ENCODE measurements around the gene TAGLN3.

TAGLN3 gene

DNA sequence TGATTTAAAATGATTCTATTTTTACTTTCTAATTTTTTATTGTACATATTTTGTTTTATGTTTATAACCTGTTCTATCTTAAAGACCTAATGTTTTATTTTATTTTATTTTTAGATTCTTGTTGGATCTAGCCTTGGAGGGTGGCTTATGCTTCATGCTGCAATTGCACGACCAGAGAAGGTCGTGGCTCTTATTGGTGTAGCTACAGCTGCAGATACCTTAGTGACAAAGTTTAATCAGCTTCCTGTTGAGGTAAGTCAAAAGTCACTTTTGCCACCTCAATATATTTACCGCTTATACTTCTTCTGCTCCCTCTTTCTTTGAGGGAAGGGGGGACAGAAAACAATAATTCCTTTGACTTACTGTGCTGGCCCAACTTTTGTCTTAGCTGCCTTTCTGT, 11.9 kb upstream of the TAGLN3 start:
- FAIRE-seq (no peak), DNase-seq (ENCODE audit: insufficient read length, low spot score) (no peak)
- no peak for TF ChIP-seq POLR2A (IDR thresholded peaks at IDR 0.05; ENCODE audit: low read depth, low read length)

- DNase-seq (ENCODE audit: insufficient read length, low spot score) = no peak
- no peak for TF ChIP-seq POLR2A (IDR thresholded peaks at IDR 0.05; ENCODE audit: low read depth, low read length)
- peak; percentile 99 for FAIRE-seq
Observed at GRCh38 chr3:111989061-111989678, 9.6 kb upstream of the TAGLN3 start.

DNA sequence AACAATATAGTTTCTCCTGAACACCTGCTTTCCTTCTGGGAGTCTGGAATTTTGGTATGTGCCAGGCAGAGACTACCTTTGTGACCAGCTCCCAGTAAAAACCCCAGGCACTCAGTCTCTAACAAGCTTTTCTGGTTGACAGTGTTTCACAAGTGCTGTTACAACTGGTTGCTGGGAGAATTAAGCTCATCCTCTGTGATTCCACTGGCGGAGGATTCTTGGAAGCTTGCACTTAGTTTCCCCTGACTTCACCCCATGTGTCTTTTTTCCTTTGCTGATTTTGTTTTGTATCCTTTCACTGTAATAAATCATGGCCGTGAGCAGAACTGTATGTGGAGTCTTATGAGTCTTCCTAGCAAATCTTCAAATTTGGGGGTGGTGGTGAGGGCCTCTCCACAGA, 5.7 kb upstream of the TAGLN3 start:
- no peak for DNase-seq (ENCODE audit: insufficient read length, low spot score)
- no peak for TF ChIP-seq POLR2A (IDR thresholded peaks at IDR 0.05; ENCODE audit: low read depth, low read length)
- no peak for FAIRE-seq

GRCh38 chr3:111999484-112000324, 982 bp downstream of the TAGLN3 start:
- DNase-seq (ENCODE audit: insufficient read length, low spot score) (no peak), FAIRE-seq (no peak)
- TF ChIP-seq POLR2A (IDR thresholded peaks at IDR 0.05; ENCODE audit: low read depth, low read length) = no peak

DNA sequence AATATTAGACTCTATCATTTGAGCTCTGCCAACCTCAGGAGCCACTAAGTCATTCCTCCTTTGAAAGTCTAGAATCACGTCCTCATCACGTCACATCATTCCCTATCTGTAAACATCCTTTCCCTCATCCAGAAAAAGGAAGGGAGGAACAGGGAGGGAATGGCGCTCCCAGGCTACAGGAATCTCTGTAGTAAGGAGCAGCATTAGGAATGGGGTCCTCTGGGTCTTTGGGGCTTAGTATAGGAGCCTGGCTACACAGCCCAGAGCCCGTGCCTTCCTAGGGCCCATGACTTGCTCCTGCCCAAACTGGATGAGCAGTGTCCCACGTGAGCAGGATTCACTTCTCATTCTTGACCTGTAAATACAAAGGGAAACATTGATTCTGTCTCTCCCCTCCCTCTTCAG, 1.6 kb downstream of the TAGLN3 start:
- DNase-seq (ENCODE audit: insufficient read length, low spot score) (no peak), FAIRE-seq (no peak)
- TF ChIP-seq POLR2A (IDR thresholded peaks at IDR 0.05; ENCODE audit: low read depth, low read length) = no peak

DNA sequence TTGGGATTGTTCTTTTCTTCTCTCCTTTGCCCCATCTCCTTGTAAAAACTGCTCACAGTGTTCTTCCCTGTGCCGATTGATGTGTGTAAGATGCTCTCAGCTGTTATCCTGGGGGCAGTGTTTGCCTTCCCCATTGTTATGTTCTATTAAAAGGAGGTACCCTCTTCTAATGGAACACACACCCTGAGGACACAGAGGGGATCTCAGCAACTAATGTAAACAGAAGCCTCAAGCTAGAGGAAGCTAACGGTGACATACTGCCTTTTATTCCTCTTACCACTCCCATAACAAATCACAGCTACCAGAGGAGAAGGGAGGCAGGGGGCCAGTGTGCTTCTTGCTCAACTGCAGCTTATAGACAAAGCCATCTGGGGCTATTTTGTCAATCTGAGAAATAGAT, 2.2 kb downstream of the TAGLN3 start:
- FAIRE-seq = no peak

GRCh38 chr3:112001526-112001925, 2.8 kb downstream of the TAGLN3 start:
- TF ChIP-seq POLR2A (IDR thresholded peaks at IDR 0.05; ENCODE audit: low read depth, low read length) = no peak
- no peak for FAIRE-seq
- no peak for DNase-seq (ENCODE audit: insufficient read length, low spot score)

More for the DNA sequence above, 2.2 kb downstream of the TAGLN3 start:
- no peak for TF ChIP-seq POLR2A (IDR thresholded peaks at IDR 0.05; ENCODE audit: low read depth, low read length)
- DNase-seq (ENCODE audit: insufficient read length, low spot score) = no peak

- DNase-seq (ENCODE audit: insufficient read length, low spot score) (peak; percentile 35), FAIRE-seq (peak; percentile 87)
- TF ChIP-seq POLR2A (IDR thresholded peaks at IDR 0.05; ENCODE audit: low read depth, low read length) = no peak
Observed at GRCh38 chr3:112002096-112002971, 3.6 kb downstream of the TAGLN3 start.

- FAIRE-seq = no peak
- no peak for TF ChIP-seq POLR2A (IDR thresholded peaks at IDR 0.05; ENCODE audit: low read depth, low read length)
- DNase-seq (ENCODE audit: insufficient read length, low spot score) = no peak
Observed at GRCh38 chr3:112003321-112004080, 4.8 kb downstream of the TAGLN3 start.

GRCh38 chr3:112004187-112004586, 5.5 kb downstream of the TAGLN3 start:
- TF ChIP-seq POLR2A (IDR thresholded peaks at IDR 0.05; ENCODE audit: low read depth, low read length) = no peak
- no peak for FAIRE-seq
- no peak for DNase-seq (ENCODE audit: insufficient read length, low spot score)

- no peak for DNase-seq (ENCODE audit: insufficient read length, low spot score)
- TF ChIP-seq POLR2A (IDR thresholded peaks at IDR 0.05; ENCODE audit: low read depth, low read length) = no peak
- no peak for FAIRE-seq
Observed at GRCh38 chr3:112004669-112005068, 5.9 kb downstream of the TAGLN3 start.

GRCh38 chr3:112005091-112005672, 6.5 kb downstream of the TAGLN3 start:
- no peak for TF ChIP-seq POLR2A (IDR thresholded peaks at IDR 0.05; ENCODE audit: low read depth, low read length)
- DNase-seq (ENCODE audit: insufficient read length, low spot score) (no peak), FAIRE-seq (no peak)

- no peak for TF ChIP-seq POLR2A (IDR thresholded peaks at IDR 0.05; ENCODE audit: low read depth, low read length)
- FAIRE-seq (no peak), DNase-seq (ENCODE audit: insufficient read length, low spot score) (no peak)
Observed at GRCh38 chr3:112007633-112008032, 8.9 kb downstream of the TAGLN3 start.
